ENCODE measurements around the gene FGF6. TPM values are rescaled to one million over a fixed set of nuclear protein-coding genes. Genes with fewer than 3 reads are reported as not detected.

The FGF6 gene
- total RNA-seq, 1 experiment from 2014 or later: not detected

DNA sequence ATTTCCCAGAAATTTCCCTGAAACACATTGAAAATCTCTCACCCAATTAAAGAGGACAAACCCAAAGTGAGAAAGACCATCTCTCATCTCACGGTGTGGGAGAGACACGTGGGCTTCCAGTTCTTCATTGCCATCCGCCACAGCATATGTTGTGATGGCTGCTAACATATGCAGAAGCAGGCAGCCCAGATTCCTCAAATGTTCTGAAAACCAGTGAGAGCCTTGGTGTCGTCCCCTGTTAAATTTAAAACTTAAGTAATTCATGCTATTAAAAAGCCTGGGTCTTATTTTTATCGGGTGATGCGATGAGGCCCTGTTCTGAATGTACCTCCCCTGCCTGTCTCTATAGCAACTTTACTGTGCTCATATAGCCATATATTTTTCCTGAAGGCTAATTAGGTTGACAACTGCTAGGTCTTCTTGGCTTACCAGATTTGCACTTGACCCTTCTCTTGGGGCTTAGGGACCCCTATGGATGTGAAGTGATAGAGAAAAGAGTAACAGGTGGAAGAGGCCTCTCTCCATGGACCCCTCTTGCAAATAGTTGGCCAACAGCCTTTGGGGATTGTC, 2.8 kb upstream of the FGF6 start:
- TF ChIP-seq EZH2 (IDR thresholded peaks at IDR 0.05; ENCODE audit: low read depth): no peak
- TF ChIP-seq, protein P1, sequence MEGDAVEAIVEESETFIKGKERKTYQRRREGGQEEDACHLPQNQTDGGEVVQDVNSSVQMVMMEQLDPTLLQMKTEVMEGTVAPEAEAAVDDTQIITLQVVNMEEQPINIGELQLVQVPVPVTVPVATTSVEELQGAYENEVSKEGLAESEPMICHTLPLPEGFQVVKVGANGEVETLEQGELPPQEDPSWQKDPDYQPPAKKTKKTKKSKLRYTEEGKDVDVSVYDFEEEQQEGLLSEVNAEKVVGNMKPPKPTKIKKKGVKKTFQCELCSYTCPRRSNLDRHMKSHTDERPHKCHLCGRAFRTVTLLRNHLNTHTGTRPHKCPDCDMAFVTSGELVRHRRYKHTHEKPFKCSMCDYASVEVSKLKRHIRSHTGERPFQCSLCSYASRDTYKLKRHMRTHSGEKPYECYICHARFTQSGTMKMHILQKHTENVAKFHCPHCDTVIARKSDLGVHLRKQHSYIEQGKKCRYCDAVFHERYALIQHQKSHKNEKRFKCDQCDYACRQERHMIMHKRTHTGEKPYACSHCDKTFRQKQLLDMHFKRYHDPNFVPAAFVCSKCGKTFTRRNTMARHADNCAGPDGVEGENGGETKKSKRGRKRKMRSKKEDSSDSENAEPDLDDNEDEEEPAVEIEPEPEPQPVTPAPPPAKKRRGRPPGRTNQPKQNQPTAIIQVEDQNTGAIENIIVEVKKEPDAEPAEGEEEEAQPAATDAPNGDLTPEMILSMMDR (conservative IDR thresholded peaks at IDR 0.05): no peak
- H3K9me3 ChIP-seq (ENCODE audit: insufficient read depth, low read depth): no peaks in the 10 kb centered on the region
- H4K20me1 ChIP-seq (ENCODE audit: insufficient read depth): no peaks in the 10 kb centered on the region
- H3K9me2 ChIP-seq (ENCODE audit: insufficient read depth): no peaks in the 10 kb centered on the region; the same call in 1 of the 2 replicates
- H3K27ac ChIP-seq: no peak overlapping the region
- no peaks in the 10 kb centered on the region for H3K36me3 ChIP-seq (ENCODE audit: low read depth)
- intact Hi-C loops (cut with micrococcal nuclease; ENCODE audit: unreplicated experiment): no loop called here
- peak in 1 of 2 experiments; percentile 2 for DNase-seq
- H3F3A ChIP-seq (ENCODE audit: insufficient read depth, low read depth): no peaks in the 10 kb centered on the region
- no peaks in the 10 kb centered on the region for H3K4me1 ChIP-seq (replicated peaks; ENCODE audit: insufficient read depth)
- BruUV-seq (replicated peaks): no TSS peak
- no peak overlapping the region for H3K4me3 ChIP-seq
- ChIA-PET CTCF (no interaction called here), POLR2A (ENCODE audit: unreplicated experiment) (no interaction called here)
- H3K79me2 ChIP-seq (ENCODE audit: low read depth): no peaks in the 10 kb centered on the region
- H2AFZ ChIP-seq: no peak overlapping the region
- H3K4me2 ChIP-seq: no peak overlapping the region
- peaks cover 89% of the 10 kb centered on the region for H3K27me3 ChIP-seq (ENCODE audit: insufficient read depth, low read depth)

DNA sequence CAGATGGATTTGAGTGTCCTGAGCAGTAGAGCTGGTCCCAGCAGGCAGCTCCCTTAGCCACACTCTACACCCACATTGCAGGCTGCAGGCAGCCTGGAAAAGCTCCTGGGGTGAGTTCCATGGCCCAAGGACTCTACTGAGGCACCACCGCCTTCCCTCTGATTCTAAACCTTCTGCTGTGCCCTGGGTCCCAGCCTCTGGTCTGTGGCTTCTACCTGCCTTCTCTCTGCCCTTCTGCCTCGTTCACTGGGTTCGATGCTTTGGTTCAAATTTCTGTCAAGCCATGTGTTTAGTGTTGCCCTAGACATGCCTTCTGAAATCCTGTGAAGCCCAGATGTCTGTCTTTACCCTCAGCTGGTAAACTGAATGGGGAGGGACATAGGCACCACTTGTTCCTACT, 1.5 kb upstream of the FGF6 start:
- Histone ChIP-seq H3F3A (ENCODE audit: insufficient read depth, low read depth) (no peaks in the 10 kb centered on the region), H4K20me1 (ENCODE audit: insufficient read depth) (no peaks in the 10 kb centered on the region), H3K79me2 (ENCODE audit: low read depth) (no peaks in the 10 kb centered on the region), H3K4me1 (replicated peaks; ENCODE audit: insufficient read depth) (no peaks in the 10 kb centered on the region), H3K9me3 (ENCODE audit: insufficient read depth, low read depth) (no peaks in the 10 kb centered on the region), H3K4me3 (no peak overlapping the region), H3K27ac (no peak overlapping the region), H3K36me3 (ENCODE audit: low read depth) (no peaks in the 10 kb centered on the region), H3K4me2 (no peak overlapping the region), H2AFZ (no peak overlapping the region), H3K27me3 (ENCODE audit: insufficient read depth, low read depth) (peaks cover 99% of the 10 kb centered on the region), H3K9me2 (ENCODE audit: insufficient read depth) (no peaks in the 10 kb centered on the region; the same call in 1 of the 2 replicates)
- peak in 1 of 2 experiments; percentile 3 for DNase-seq
- CTCF ChIA-PET: no interaction called here
- no TSS peak for BruUV-seq (replicated peaks)
- intact Hi-C loops (cut with micrococcal nuclease; ENCODE audit: unreplicated experiment): no loop called here
- TF ChIP-seq, protein P1 (conservative IDR thresholded peaks at IDR 0.05): no peak
- TF ChIP-seq EZH2 (IDR thresholded peaks at IDR 0.05; ENCODE audit: low read depth): no peak
- POLR2A ChIA-PET (ENCODE audit: unreplicated experiment): no interaction called here

DNA sequence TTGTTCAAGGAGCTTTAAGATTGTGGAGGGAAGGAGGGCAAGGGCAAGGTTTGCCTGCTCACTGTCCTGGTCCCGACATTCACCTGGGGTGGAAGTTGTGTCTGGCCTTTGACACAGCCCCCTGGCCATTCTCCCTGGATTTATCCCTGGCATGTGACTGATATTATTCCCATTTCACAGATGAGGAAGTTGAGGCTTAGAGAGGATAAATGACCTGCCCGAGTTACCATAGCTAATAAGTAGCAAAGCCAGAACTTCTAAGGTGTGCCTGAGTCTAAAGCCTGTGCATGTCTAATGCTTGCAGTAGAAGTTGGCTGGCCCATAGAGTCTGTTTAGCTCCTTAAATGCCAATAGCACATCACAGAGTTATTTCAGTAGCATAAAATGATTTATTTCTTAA, 720 bp upstream of the FGF6 start:
- Histone ChIP-seq H3K4me2 (no peak overlapping the region), H3K27me3 (ENCODE audit: insufficient read depth, low read depth) (peaks cover 99% of the 10 kb centered on the region), H3K36me3 (ENCODE audit: low read depth) (no peaks in the 10 kb centered on the region), H3F3A (ENCODE audit: insufficient read depth, low read depth) (no peaks in the 10 kb centered on the region), H4K20me1 (ENCODE audit: insufficient read depth) (no peaks in the 10 kb centered on the region), H2AFZ (no peak overlapping the region), H3K4me3 (no peak overlapping the region), H3K9me3 (ENCODE audit: insufficient read depth, low read depth) (no peaks in the 10 kb centered on the region), H3K9me2 (ENCODE audit: insufficient read depth) (no peaks in the 10 kb centered on the region; the same call in 1 of the 2 replicates), H3K79me2 (ENCODE audit: low read depth) (no peaks in the 10 kb centered on the region), H3K27ac (no peak overlapping the region), H3K4me1 (replicated peaks; ENCODE audit: insufficient read depth) (no peaks in the 10 kb centered on the region)
- intact Hi-C loops (cut with micrococcal nuclease; ENCODE audit: unreplicated experiment): no loop called here
- TF ChIP-seq, protein P1 (conservative IDR thresholded peaks at IDR 0.05): no peak
- BruUV-seq (replicated peaks): no TSS peak
- CTCF ChIA-PET: no interaction called here
- peak in 1 of 2 experiments; percentile 3 for DNase-seq
- POLR2A ChIA-PET (ENCODE audit: unreplicated experiment): no interaction called here
